DND-41 (cell line): Measurements from ENCODE around the gene LMF1.

ENCODE experiments used
- ATAC-seq: fragments of 200-7000 bp; cut with Tn5 transposase; 3 replicates; pipeline ENCODE4 v1.9.1; 2021; ENCODE audit warnings: low read depth; ENCODE audit not compliant: insufficient read depth
- DNase-seq: peaks from one replicate; pipeline ENCODE4 v3.0.0-alpha.2; 2020
- H2AFZ ChIP-seq: 2 replicates; pipeline ENCODE4 v1.6.0; 2012; ENCODE audit warnings: low read depth, low read length
- H3K27ac ChIP-seq: 2 replicates; pipeline ENCODE4 v1.5.1; 2012; ENCODE audit warnings: low read length, inconsistent platforms
- H3K27me3 ChIP-seq: fragments of 200-600 bp; sonication (generic); 2 replicates; pipeline ENCODE4 v1.6.0; 2012; ENCODE audit warnings: low read length, mild to moderate bottlenecking, inconsistent platforms; ENCODE audit not compliant: insufficient read depth, poor library complexity
- H3K36me3 ChIP-seq: 2 replicates; pipeline ENCODE4 v1.5.1; 2012; ENCODE audit warnings: low read length, inconsistent platforms; ENCODE audit not compliant: insufficient read depth
- H3K4me1 ChIP-seq: 2 replicates; pipeline ENCODE4 v1.5.1; 2012; ENCODE audit warnings: mild to moderate bottlenecking, low read length; ENCODE audit not compliant: insufficient read depth
- H3K4me2 ChIP-seq: 2 replicates; pipeline ENCODE4 v1.6.0; 2012; ENCODE audit warnings: mild to moderate bottlenecking, moderate library complexity, low read length, inconsistent platforms; ENCODE audit not compliant: insufficient read depth
- H3K4me3 ChIP-seq, 2 experiments: fragments of 200-600 bp in 1 of 2; shearing (Covaris generic) in 1 of 2; 2 replicates each; pipeline ENCODE4 v1.5.1; 2012 to 2016; ENCODE audit warnings: inconsistent platforms in 2 of 2, low read length in 2 of 2, mild to moderate bottlenecking in 2 of 2, low read depth in 1 of 2, moderate library complexity in 1 of 2
- H3K79me2 ChIP-seq: 2 replicates; pipeline ENCODE4 v1.6.0; 2012; ENCODE audit warnings: low read length, inconsistent platforms; ENCODE audit not compliant: insufficient read depth
- H3K9ac ChIP-seq: 2 replicates; pipeline ENCODE4 v1.6.0; 2012; ENCODE audit warnings: low read depth, mild to moderate bottlenecking, inconsistent platforms, low read length, moderate library complexity
- H3K9me3 ChIP-seq: 2 replicates; pipeline ENCODE4 v1.5.1; 2012; ENCODE audit warnings: low read length, moderate library complexity, mild to moderate bottlenecking, inconsistent platforms; ENCODE audit not compliant: insufficient read depth, severe bottlenecking
- H4K20me1 ChIP-seq: 2 replicates; pipeline ENCODE4 v1.6.0; 2012; ENCODE audit warnings: low read length; ENCODE audit not compliant: insufficient read depth
- CTCF ChIP-seq: IDR thresholded peaks from 2 replicates; pipeline ENCODE4 v1.5.1; 2012; ENCODE audit warnings: borderline replicate concordance, low read length, moderate library complexity, mild to moderate bottlenecking; ENCODE audit not compliant: poor library complexity, severe bottlenecking; ENCODE audit errors: extremely low read depth
- EZH2 ChIP-seq: IDR thresholded peaks from 3 replicates; pipeline ENCODE4 v1.6.1; 2012; ENCODE audit warnings: borderline replicate concordance, low read depth, mild to moderate bottlenecking, moderate library complexity, low read length, inconsistent platforms; ENCODE audit not compliant: severe bottlenecking

The LMF1 gene

DNA sequence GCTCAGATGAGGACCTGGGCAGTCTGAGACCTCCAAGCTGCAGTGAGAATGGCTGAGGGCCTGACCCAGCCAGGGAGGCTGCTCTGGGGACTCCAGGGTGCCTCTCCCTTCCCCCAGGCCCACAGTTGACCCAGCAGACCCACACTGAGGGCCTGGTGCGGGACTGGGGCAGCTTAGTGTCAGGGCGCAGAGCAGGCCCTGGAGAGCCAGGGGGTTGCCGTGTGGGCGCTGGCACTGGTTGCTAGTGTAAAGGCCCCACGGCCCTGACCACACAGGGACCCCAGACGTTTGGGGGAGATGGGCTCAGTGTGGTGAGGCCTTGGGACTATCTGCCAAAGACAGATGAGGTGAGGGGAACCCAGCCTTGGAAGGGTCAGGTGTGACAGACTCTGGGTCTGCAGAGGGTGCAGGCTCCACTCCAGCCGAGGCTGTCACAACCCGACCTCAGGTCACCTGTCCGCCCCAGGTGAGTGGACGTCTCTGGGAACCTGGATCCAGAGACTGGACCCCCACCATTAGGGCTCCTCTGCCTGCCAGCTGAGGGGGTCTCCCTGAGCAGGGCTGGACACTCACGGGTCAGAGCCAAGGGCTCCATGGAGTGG is 119.5 kb downstream of the LMF1 start:
- H2AFZ ChIP-seq, result no peak overlapping the region
- no peak overlapping the region for H3K9ac ChIP-seq
- no peaks in the 10 kb centered on the region for H3K4me1 ChIP-seq
- TF ChIP-seq CTCF, result no peak
- no peak for TF ChIP-seq EZH2
- no peaks in the 10 kb centered on the region for H4K20me1 ChIP-seq
- DNase-seq (no peak), ATAC-seq (no peak)
- H3K36me3 ChIP-seq, result no peaks in the 10 kb centered on the region
- H3K4me3 ChIP-seq, result no peak overlapping the region
- H3K27me3 ChIP-seq, result no peaks in the 10 kb centered on the region
- peaks cover 22% of the 10 kb centered on the region for H3K9me3 ChIP-seq
- no peaks in the 10 kb centered on the region for H3K79me2 ChIP-seq
- no peak overlapping the region for H3K27ac ChIP-seq
- H3K4me2 ChIP-seq, result no peak overlapping the region

GRCh38 chr16:850668-851067 is 120.1 kb downstream of the LMF1 start:
- Histone ChIP-seq H3K4me1 (no peaks in the 10 kb centered on the region), H3K36me3 (no peaks in the 10 kb centered on the region), H3K4me3 (no peak overlapping the region), H3K27ac (no peak overlapping the region), H3K9ac (no peak overlapping the region), H3K4me2 (no peak overlapping the region), H3K27me3 (no peaks in the 10 kb centered on the region), H3K79me2 (no peaks in the 10 kb centered on the region), H4K20me1 (no peaks in the 10 kb centered on the region), H3K9me3 (peaks cover 21% of the 10 kb centered on the region), H2AFZ (no peak overlapping the region)
- DNase-seq, result no peak
- TF ChIP-seq CTCF (no peak), EZH2 (no peak)
- no peak for ATAC-seq

- Histone ChIP-seq H3K36me3 (no peaks in the 10 kb centered on the region), H3K79me2 (no peaks in the 10 kb centered on the region), H3K4me3 (no peak overlapping the region), H3K27me3 (no peaks in the 10 kb centered on the region), H3K9me3 (peaks cover 21% of the 10 kb centered on the region), H3K27ac (no peak overlapping the region), H3K4me2 (no peak overlapping the region), H3K9ac (no peak overlapping the region), H2AFZ (no peak overlapping the region), H4K20me1 (no peaks in the 10 kb centered on the region), H3K4me1 (no peaks in the 10 kb centered on the region)
- TF ChIP-seq EZH2 (no peak), CTCF (no peak)
- no peak for DNase-seq
- no peak for ATAC-seq
These were observed 122.1 kb downstream of the LMF1 start for GRCh38 chr16:848510-849253.
